Esophagus (tissue), 2 donors: Measurements from ENCODE around the gene CAMSAP2. TPM values are rescaled to one million over a fixed set of nuclear protein-coding genes. Genes with fewer than 3 reads are reported as not detected.

Experiments used
- H3K27ac ChIP-seq, 2 donors: one replicate each; pipeline ENCODE4 v1.5.1; 2013; ENCODE audit warnings: low read depth in 2 of 2, mild to moderate bottlenecking in 2 of 2, inconsistent platforms in 1 of 2, low read length in 1 of 2, moderate library complexity in 1 of 2
- H3K27me3 ChIP-seq, 2 donors: one replicate each; pipeline ENCODE4 v1.6.1; 2013; ENCODE audit warnings: low read length in 2 of 2, control low read depth in 1 of 2, mild to moderate bottlenecking in 1 of 2; ENCODE audit not compliant: insufficient read depth in 2 of 2, control insufficient read depth in 1 of 2
- H3K36me3 ChIP-seq, 2 donors: one replicate each; pipeline ENCODE4 v1.6.1; 2013; ENCODE audit warnings: low read length in 1 of 2; ENCODE audit not compliant: control insufficient read depth in 2 of 2, insufficient read depth in 2 of 2
- H3K4me1 ChIP-seq, 2 donors: one replicate each; pipeline ENCODE4 v1.6.1; 2013; ENCODE audit warnings: low read length in 1 of 2; ENCODE audit not compliant: control insufficient read depth in 2 of 2, insufficient read depth in 2 of 2
- H3K4me3 ChIP-seq, 2 donors: one replicate each; pipeline ENCODE4 v1.5.1; 2013; ENCODE audit warnings: low read length in 2 of 2, mild to moderate bottlenecking in 2 of 2, low read depth in 1 of 2, moderate library complexity in 1 of 2
- H3K9me3 ChIP-seq, 2 donors: one replicate each; pipeline ENCODE4 v1.6.1; 2013; ENCODE audit warnings: mild to moderate bottlenecking in 2 of 2, low read depth in 1 of 2, low read length in 1 of 2, moderate library complexity in 1 of 2; ENCODE audit not compliant: control insufficient read depth in 2 of 2, insufficient read depth in 1 of 2
- WGBS, 2 donors: extraction: QIAGEN DNeasy Blood & Tissue Kit; methylation state at CpG; one replicate each; pipeline ENCODE4 v1.1.7; 2013; 5-methylcytosine and 5-hydroxymethylcytosine counted together
- polyA plus RNA-seq, 2 donors: library from polyadenylated mRNA; stranded (reverse); fragments of 200-250 nt; gene quantifications; one replicate each; pipeline ENCODE4 v1.2.3, GENCODE V29; 2013
- donor health status: healthy with polysubstance abuse.
- donor health status: Bipolar disorder and iron deficiency.

Gene CAMSAP2
- polyA plus RNA-seq, 2 donors = 5.4 to 7.2 TPM

DNA sequence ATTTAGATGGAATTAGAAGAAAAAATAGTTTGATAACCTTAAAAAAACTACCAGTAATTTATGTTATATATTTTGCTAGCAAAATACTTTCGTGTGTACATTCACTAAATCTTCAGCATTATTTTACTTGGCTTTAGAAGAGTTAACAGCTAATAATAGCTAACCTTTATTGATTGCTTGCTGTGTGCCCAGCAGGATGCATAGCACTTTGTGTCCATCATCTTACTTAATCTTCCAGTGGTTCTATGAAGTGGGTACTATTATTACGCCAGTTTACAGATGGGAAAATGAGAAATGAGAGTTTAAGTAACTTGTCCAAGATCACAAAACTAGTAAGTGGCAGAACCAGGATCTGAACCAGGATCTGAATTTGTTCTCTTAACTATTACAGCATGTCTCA is 92.4 kb downstream of the CAMSAP2 start:
- H3K4me3 ChIP-seq = no peak overlapping the region
- no peak overlapping the region for H3K27ac ChIP-seq
- no peaks in the 10 kb centered on the region for H3K36me3 ChIP-seq
- H3K4me1 ChIP-seq = no peaks in the 10 kb centered on the region
- WGBS, 2 donors = 78 to 93% methylated on average over 2 of the region's 2 CpGs
- H3K9me3 ChIP-seq = no peaks in the 10 kb centered on the region
- H3K27me3 ChIP-seq = no peaks in the 10 kb centered on the region

DNA sequence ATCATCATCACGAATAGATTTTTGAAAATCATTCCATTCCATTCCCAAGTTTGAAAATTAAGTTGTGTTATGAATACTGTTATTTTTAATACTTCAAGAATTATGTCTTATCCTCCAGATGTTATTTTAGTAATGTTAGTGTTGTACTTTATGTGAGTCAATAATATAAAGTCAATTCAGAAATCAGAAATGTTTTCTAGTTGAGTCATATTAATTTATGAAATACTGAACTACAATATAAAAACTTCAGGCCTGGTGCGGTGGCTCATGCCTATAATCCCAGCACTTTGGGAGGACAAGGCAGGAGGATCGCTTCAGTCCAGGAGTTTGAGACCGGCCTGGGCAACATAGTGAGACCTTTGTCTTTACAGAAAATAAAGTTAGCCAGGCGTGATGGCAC is 95.7 kb downstream of the CAMSAP2 start:
- Histone ChIP-seq H3K4me1 (no peaks in the 10 kb centered on the region), H3K4me3 (no peak overlapping the region), H3K36me3 (no peaks in the 10 kb centered on the region), H3K9me3 (no peaks in the 10 kb centered on the region), H3K27ac (no peak overlapping the region), H3K27me3 (no peaks in the 10 kb centered on the region)
- 92% methylated on average over 5 of the region's 5 CpGs for whole genome bisulfite sequencing, 2 donors

DNA sequence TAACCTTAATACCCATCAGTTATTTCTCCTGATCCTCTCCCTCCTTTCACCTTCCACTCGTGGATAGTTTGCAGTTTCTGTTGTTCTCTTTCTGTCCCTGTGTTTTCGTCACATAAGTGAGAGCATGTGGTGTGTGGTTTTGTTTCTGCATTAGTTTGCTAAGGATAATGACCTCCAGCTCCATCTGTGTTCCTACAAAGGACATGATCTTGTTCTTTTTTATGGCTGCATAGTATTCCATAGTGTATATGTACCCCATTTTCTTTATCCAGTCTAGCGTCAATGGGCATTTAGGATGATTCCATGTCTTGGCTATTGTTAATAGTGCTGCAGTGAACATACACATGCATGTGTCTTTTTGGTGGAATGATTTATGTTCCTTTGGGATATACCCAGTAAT is 97.5 kb downstream of the CAMSAP2 start:
- Histone ChIP-seq H3K4me1 (no peaks in the 10 kb centered on the region), H3K27me3 (no peaks in the 10 kb centered on the region), H3K9me3 (no peaks in the 10 kb centered on the region), H3K27ac (no peak overlapping the region), H3K36me3 (no peaks in the 10 kb centered on the region), H3K4me3 (no peak overlapping the region)
- WGBS, 2 donors = 91 to 95% methylated on average over 3 of the region's 3 CpGs

DNA sequence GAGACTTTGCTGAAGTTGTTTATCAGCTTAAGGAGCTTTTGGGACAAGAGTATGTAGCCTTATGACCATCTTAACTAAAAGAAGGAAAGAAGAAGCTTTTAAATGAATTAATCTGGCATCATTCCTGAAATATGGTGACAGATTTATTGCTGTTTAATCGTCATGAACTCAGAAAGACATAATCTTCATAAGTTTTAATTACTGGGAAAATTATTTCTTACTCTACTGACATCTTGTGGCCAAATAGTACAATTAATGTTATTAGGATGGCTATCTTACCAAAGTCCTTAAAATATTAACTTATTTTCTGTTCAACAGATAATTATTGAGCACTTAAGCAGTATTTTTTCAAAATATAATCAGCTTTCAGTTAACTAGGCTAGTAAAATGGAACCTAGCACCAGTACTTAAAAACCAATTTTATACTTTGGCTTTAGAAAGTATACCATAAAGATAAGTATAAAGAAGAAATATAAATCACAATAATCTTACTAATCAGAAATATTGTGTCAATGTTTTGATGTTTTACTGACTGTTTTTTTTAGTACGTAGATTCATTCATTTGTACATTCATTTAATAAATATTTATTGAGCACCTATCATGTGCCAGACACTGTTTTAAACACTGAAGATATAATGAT is 99.4 kb downstream of the CAMSAP2 start:
- Histone ChIP-seq H3K4me3 (no peak overlapping the region), H3K27me3 (no peaks in the 10 kb centered on the region), H3K4me1 (no peaks in the 10 kb centered on the region), H3K9me3 (no peaks in the 10 kb centered on the region), H3K27ac (no peak overlapping the region), H3K36me3 (no peaks in the 10 kb centered on the region)
- WGBS, 2 donors = 38 to 40% methylated on average over 2 of the region's 2 CpGs

DNA sequence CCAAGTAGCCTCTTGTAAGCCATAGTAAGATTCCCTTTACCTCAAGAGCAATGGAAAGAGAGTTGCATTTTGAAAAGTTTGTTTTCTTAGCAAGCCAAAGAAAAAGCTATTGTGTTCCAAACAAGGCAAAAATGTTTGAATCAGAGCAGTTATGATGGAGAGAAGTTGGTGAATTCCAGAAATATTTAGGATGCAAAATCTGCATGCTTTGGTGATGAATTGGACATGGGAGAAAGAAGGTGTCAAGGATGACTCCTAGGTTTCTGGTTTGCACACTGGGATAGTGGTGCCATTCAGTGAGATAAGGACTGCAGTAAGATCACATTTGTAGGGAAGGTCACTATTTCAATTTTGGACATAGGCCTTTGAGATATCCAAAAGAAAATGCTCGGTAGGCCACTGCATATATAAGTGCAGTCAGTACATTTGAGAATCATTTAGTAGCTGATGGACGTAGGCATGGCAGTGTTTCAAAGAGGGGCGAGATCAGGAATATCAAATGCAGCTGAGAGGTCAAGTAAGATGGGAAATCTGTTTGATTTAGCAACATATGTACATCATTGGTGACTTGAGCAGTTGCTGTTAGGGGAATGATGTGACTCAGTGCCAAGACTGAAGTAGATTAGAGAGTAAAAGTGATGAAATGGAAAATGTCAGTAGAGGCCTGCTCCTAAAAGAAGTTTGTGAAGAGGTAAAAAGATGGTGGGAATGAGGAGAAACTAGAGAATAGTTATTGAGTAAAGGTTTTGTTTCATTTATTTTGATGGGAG is 100.2 kb downstream of the CAMSAP2 start:
- H3K36me3 ChIP-seq = no peaks in the 10 kb centered on the region
- 86 to 87% methylated on average over 3 of the region's 3 CpGs for WGBS, 2 donors
- no peaks in the 10 kb centered on the region for H3K27me3 ChIP-seq
- H3K4me3 ChIP-seq = no peak overlapping the region
- H3K4me1 ChIP-seq = no peaks in the 10 kb centered on the region
- no peak overlapping the region for H3K27ac ChIP-seq
- H3K9me3 ChIP-seq = no peaks in the 10 kb centered on the region

DNA sequence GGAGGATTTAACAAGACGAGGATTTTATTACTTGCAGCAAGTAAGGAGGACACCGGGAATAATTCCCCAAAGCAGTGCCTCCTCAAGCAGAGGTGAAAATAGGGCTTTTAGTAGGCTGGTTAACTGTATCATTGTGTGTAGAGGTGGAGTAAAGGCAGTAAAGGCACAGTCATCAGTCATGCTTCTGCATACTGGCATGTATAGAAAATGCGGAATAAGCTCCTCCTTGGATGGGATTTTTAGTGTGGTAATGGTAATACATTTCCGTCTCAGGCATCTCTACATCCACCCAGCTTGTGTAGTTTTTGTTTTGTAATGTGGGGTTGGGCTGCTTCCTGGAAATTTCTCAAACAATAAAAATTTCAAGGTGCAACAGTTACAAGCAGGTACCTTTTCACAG is 106.7 kb downstream of the CAMSAP2 start:
- H3K9me3 ChIP-seq = no peaks in the 10 kb centered on the region
- peaks cover 3 to 11% of the 10 kb centered on the region in 2 donors for H3K36me3 ChIP-seq
- no peak overlapping the region for H3K4me3 ChIP-seq
- no peaks in the 10 kb centered on the region for H3K4me1 ChIP-seq
- H3K27ac ChIP-seq = no peak overlapping the region
- H3K27me3 ChIP-seq = no peaks in the 10 kb centered on the region
- WGBS, 2 donors = 96 to 98% methylated on average over 4 of the region's 4 CpGs

DNA sequence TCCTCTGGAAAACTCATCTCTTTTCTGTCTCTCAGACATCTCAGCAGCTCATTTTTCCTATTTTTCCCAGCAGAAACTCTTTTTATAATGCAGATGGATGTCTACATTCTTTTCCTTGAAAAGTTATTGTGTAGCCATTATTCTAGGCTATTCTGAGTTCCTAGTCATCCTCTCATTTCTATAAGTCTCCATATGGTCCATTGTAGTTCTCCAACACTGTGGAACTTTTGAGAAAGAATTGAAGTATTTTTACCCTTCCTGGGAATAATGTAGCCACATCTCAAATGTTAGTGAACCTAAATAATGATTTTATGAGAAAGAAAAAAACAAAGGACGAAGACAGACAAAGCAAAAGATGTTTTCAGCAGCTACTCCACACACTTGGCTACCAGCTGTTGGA is 107.7 kb downstream of the CAMSAP2 start:
- H3K36me3 ChIP-seq = peaks cover 3 to 11% of the 10 kb centered on the region in 2 donors
- WGBS, 2 donors = 91 to 94% methylated on average over 1 of the region's 1 CpG
- no peaks in the 10 kb centered on the region for H3K9me3 ChIP-seq
- no peaks in the 10 kb centered on the region for H3K27me3 ChIP-seq
- no peak overlapping the region for H3K27ac ChIP-seq
- no peak overlapping the region for H3K4me3 ChIP-seq
- H3K4me1 ChIP-seq = no peaks in the 10 kb centered on the region

DNA sequence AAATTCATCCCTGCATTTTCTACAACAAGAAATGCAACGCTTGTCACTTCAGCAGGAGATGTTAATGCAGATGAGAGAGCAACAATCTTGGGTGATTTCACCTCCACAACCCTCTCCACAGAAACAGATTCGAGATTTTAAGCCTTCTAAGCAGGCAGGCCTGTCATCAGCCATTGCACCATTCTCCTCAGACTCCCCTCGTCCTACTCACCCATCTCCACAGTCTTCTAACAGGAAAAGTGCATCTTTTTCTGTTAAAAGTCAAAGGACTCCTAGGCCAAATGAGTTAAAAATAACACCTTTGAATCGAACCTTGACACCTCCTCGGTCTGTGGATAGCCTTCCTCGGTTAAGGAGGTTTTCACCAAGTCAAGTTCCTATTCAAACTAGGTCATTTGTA is 110.7 kb downstream of the CAMSAP2 start:
- 86 to 93% methylated on average over 6 of the region's 6 CpGs for WGBS, 2 donors
- no peak overlapping the region for H3K27ac ChIP-seq
- no peak overlapping the region for H3K4me3 ChIP-seq
- H3K27me3 ChIP-seq = no peaks in the 10 kb centered on the region
- peaks cover 3 to 11% of the 10 kb centered on the region in 2 donors for H3K36me3 ChIP-seq
- no peaks in the 10 kb centered on the region for H3K4me1 ChIP-seq
- no peaks in the 10 kb centered on the region for H3K9me3 ChIP-seq

DNA sequence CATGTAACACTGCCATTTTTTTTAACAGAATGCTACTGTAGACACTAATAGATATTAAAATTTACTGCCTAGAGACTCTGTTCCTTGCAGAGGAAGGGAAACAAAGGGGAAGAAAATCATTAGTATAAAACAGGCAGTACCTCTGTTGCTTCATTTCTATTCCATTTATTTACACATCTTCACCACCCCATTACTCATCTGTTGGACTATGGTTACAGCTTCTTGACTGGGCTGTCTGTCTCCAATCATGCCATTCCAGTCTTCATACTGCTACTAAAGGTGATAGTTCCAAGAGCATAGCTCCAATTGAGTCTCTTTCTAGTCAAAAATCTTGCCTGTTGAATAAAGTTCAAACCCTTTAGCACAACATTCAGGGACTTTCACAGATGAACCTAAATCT is 111.9 kb downstream of the CAMSAP2 start:
- Histone ChIP-seq H3K27me3 (no peaks in the 10 kb centered on the region), H3K4me3 (no peak overlapping the region), H3K4me1 (no peaks in the 10 kb centered on the region), H3K9me3 (no peaks in the 10 kb centered on the region), H3K36me3 (peaks cover 0 to 11% of the 10 kb centered on the region in 2 donors), H3K27ac (no peak overlapping the region)
